RPMI7951 (cell line): ENCODE data around the gene GNAI1. TPM values are rescaled to one million over a fixed set of nuclear protein-coding genes. Genes with fewer than 3 reads are reported as not detected.

Experiments
- DNase-seq: peaks from one replicate; pipeline ENCODE4 v3.0.0-alpha.2; 2012; ENCODE audit warnings: low read depth
- total RNA-seq: library from RNA; depleted of rRNA; stranded (reverse); fragments of >200 nt; shearing (Covaris generic); gene quantifications from 2 replicates; pipeline ENCODE4 v1.2.3, GENCODE V29; 2014

Gene GNAI1
- total RNA-seq, 1 experiment from 2014 or later = 5.0 TPM

- no peak for DNase-seq
These were observed 79.2 kb downstream of the GNAI1 start for GRCh38 chr7:80213814-80214213.

GRCh38 chr7:80215734-80216133 is 81.1 kb downstream of the GNAI1 start:
- DNase-seq = no peak

GRCh38 chr7:80216996-80217842 is 82.6 kb downstream of the GNAI1 start:
- DNase-seq = no peak

- peak; percentile 8 for DNase-seq
These were observed 84.1 kb downstream of the GNAI1 start for GRCh38 chr7:80218723-80219122.

GRCh38 chr7:80220022-80220634 is 85.5 kb downstream of the GNAI1 start:
- no peak for DNase-seq

GRCh38 chr7:80224415-80224814 is 89.8 kb downstream of the GNAI1 start:
- no peak for DNase-seq

GRCh38 chr7:80225361-80225760 is 90.7 kb downstream of the GNAI1 start:
- DNase-seq = no peak

- DNase-seq = no peak
These were observed 92.0 kb downstream of the GNAI1 start for GRCh38 chr7:80226629-80227028.

- DNase-seq = no peak
These were observed 95.7 kb downstream of the GNAI1 start for GRCh38 chr7:80230327-80230726.

GRCh38 chr7:80231707-80232106 is 97.1 kb downstream of the GNAI1 start:
- no peak for DNase-seq

- DNase-seq = peak; percentile 7
These were observed 98.5 kb downstream of the GNAI1 start for GRCh38 chr7:80232979-80233724.

- DNase-seq = no peak
These were observed 100.7 kb downstream of the GNAI1 start for GRCh38 chr7:80235334-80235733.

- DNase-seq = no peak
These were observed 102.0 kb downstream of the GNAI1 start for GRCh38 chr7:80236681-80237080.

GRCh38 chr7:80240265-80241025 is 105.8 kb downstream of the GNAI1 start:
- DNase-seq = no peak

GRCh38 chr7:80241671-80242070 is 107.0 kb downstream of the GNAI1 start:
- no peak for DNase-seq

- no peak for DNase-seq
These were observed 108.8 kb downstream of the GNAI1 start for GRCh38 chr7:80243425-80243824.

- no peak for DNase-seq
These were observed 109.7 kb downstream of the GNAI1 start for GRCh38 chr7:80244206-80244916.

- DNase-seq = no peak
These were observed 112.5 kb downstream of the GNAI1 start for GRCh38 chr7:80247144-80247543.

GRCh38 chr7:80247891-80248290 is 113.3 kb downstream of the GNAI1 start:
- DNase-seq = no peak

GRCh38 chr7:80249184-80249583 is 114.6 kb downstream of the GNAI1 start:
- no peak for DNase-seq

GRCh38 chr7:80249619-80250295 is 115.1 kb downstream of the GNAI1 start:
- peak; percentile 6 for DNase-seq
